ENCODE measurements around the gene JMJD1C. TPM values are rescaled to one million over a fixed set of nuclear protein-coding genes. Genes with fewer than 3 reads are reported as not detected.

JMJD1C gene
- total and polyA plus RNA-seq, 2 donors (not counting 3 experiments of a cell fraction or from before 2014, with no cell fraction given) = 32.1 to 97.1 TPM

GRCh38 chr10:63173468-63174232 lies 292.1 kb downstream of the JMJD1C start:
- H3K4me2 ChIP-seq (ENCODE audit: insufficient read depth, low read length) = no peak overlapping the region
- intact Hi-C loops (cut with micrococcal nuclease) = no loop called here
- CTCF ChIA-PET = interaction anchor here (0.8 to 1.7 kb wide), 3 partner anchors 16 to 547 kb away, joined by 3 to 5 read pairs (median 3); no protein-coding TSS in a partner anchor
- DNase-seq (ENCODE audit: low read depth, low spot score) = no peak
- no peak overlapping the region for H3K9ac ChIP-seq (replicated peaks; ENCODE audit: extremely low read depth, insufficient read depth, low read length)
- FAIRE-seq = no peak
- no peaks in the 10 kb centered on the region for H3K4me1 ChIP-seq (ENCODE audit: control insufficient read depth, extremely low read depth, insufficient read depth, low read length)
- H3K9me1 ChIP-seq (replicated peaks; ENCODE audit: control insufficient read depth, extremely low read depth, insufficient read depth, low read length) = no peaks in the 10 kb centered on the region
- peaks cover 1% of the 10 kb centered on the region for H3K79me2 ChIP-seq (ENCODE audit: control insufficient read depth, insufficient read depth, low read length)
- peaks cover 7 to 44% of the 10 kb centered on the region in 2 experiments for H3K36me3 ChIP-seq (ENCODE audit: control insufficient read depth in 2 of 2, extremely low read depth in 1 of 2, insufficient read depth in 2 of 2, low read length in 2 of 2)
- no peaks in the 10 kb centered on the region for H3K9me3 ChIP-seq (replicated peaks; ENCODE audit: control insufficient read depth, insufficient read depth, low read length)
- dilution Hi-C loops (cut with MboI; ENCODE audit: extremely low pct_ligation_motif_present, low sequenced_read_pairs) = no loop called here
- H3K4me3 ChIP-seq (replicated peaks in 1 of 3; ENCODE audit: insufficient read depth in 1 of 3, low read depth in 1 of 3, low read length in 3 of 3) = no peak overlapping the region
- H4K20me1 ChIP-seq (replicated peaks; ENCODE audit: control insufficient read depth, extremely low read depth, insufficient read depth, low read length) = no peaks in the 10 kb centered on the region
- no peak overlapping the region for H3K27ac ChIP-seq (ENCODE audit: insufficient read depth, low read depth, low read length)
- no peak for TF ChIP-seq GATA2 (IDR thresholded peaks at IDR 0.05; ENCODE audit: insufficient read depth, insufficient read length, low read depth, low read length)
- TF ChIP-seq MYC (IDR thresholded peaks at IDR 0.05; ENCODE audit: low read depth, low read length) = no peak
- no TSS peak for BruUV-seq (replicated peaks)
- POLR2A ChIA-PET = no interaction called here
- H2AFZ ChIP-seq (ENCODE audit: low read depth, low read length) = no peak overlapping the region
- no peaks in the 10 kb centered on the region for H3K27me3 ChIP-seq (ENCODE audit: control insufficient read depth in 2 of 2, insufficient read depth in 2 of 2, low read length in 2 of 2)

GRCh38 chr10:63171926-63172325 lies 293.9 kb downstream of the JMJD1C start:
- TF ChIP-seq MYC (IDR thresholded peaks at IDR 0.05; ENCODE audit: low read depth, low read length) (no peak), FOS (IDR thresholded peaks at IDR 0.05; ENCODE audit: borderline replicate concordance, insufficient read depth, low read length) (no peak), POLR2AphosphoS5 (IDR thresholded peaks at IDR 0.05; ENCODE audit: insufficient read depth, low read depth, low read length) (no peak), EZH2 (IDR thresholded peaks at IDR 0.05; ENCODE audit: borderline replicate concordance, low read depth, low read length, severe bottlenecking) (no peak), GATA2 (IDR thresholded peaks at IDR 0.05; ENCODE audit: insufficient read depth, insufficient read length, low read depth, low read length) (no peak), CTCF (IDR thresholded peaks at IDR 0.05; ENCODE audit: extremely low read depth in 1 of 2, insufficient read depth in 1 of 2, low read depth in 1 of 2, low read length in 2 of 2) (no peak), MAX (IDR thresholded peaks at IDR 0.05; ENCODE audit: insufficient read depth, insufficient read length) (no peak), JUN (IDR thresholded peaks at IDR 0.05; ENCODE audit: borderline replicate concordance, insufficient read depth, insufficient read length, low read depth) (no peak)
- Histone ChIP-seq H2AFZ (ENCODE audit: low read depth, low read length) (no peak overlapping the region), H3K36me3 (ENCODE audit: control insufficient read depth in 2 of 2, extremely low read depth in 1 of 2, insufficient read depth in 2 of 2, low read length in 2 of 2) (peaks cover 7 to 38% of the 10 kb centered on the region in 2 experiments), H4K20me1 (replicated peaks; ENCODE audit: control insufficient read depth, extremely low read depth, insufficient read depth, low read length) (no peaks in the 10 kb centered on the region), H3K4me2 (ENCODE audit: insufficient read depth, low read length) (no peak overlapping the region), H3K4me1 (ENCODE audit: control insufficient read depth, extremely low read depth, insufficient read depth, low read length) (no peaks in the 10 kb centered on the region), H3K9ac (replicated peaks; ENCODE audit: extremely low read depth, insufficient read depth, low read length) (no peak overlapping the region), H3K27ac (ENCODE audit: insufficient read depth, low read depth, low read length) (no peak overlapping the region), H3K79me2 (ENCODE audit: control insufficient read depth, insufficient read depth, low read length) (peaks cover 1% of the 10 kb centered on the region), H3K4me3 (replicated peaks in 1 of 3; ENCODE audit: insufficient read depth in 1 of 3, low read depth in 1 of 3, low read length in 3 of 3) (no peak overlapping the region), H3K9me1 (replicated peaks; ENCODE audit: control insufficient read depth, extremely low read depth, insufficient read depth, low read length) (no peaks in the 10 kb centered on the region), H3K9me3 (replicated peaks; ENCODE audit: control insufficient read depth, insufficient read depth, low read length) (no peaks in the 10 kb centered on the region), H3K27me3 (ENCODE audit: control insufficient read depth in 2 of 2, insufficient read depth in 2 of 2, low read length in 2 of 2) (no peaks in the 10 kb centered on the region)
- intact Hi-C loops (cut with micrococcal nuclease) = no loop called here
- FAIRE-seq = no peak
- CTCF ChIA-PET = interaction anchor here (0.9 to 1.2 kb wide), 2 partner anchors 462 to 548 kb away, joined by 3 to 5 read pairs; no protein-coding TSS in a partner anchor
- DNase-seq (ENCODE audit: low read depth, low spot score) = no peak
- dilution Hi-C loops (cut with MboI; ENCODE audit: extremely low pct_ligation_motif_present, low sequenced_read_pairs) = no loop called here
- POLR2A ChIA-PET = no interaction called here
- no TSS peak for BruUV-seq (replicated peaks)

Data from endothelial cell of umbilical vein (primary cell).